Activated T-helper 2 cell treated with anti-CD3 and anti-CD28 coated beads, Interferon-gamma antibody, Interleukin-2, Interleukin-4, amounts not matched to agents 10 μg/mL and 5 μg/mL and 100 μg/mL, durations not matched to agents 14 hours and 24 hours and 36 hours (primary cell): Measurements from ENCODE around the gene B4GALT5. TPM values are rescaled to one million over a fixed set of nuclear protein-coding genes. Genes with fewer than 3 reads are reported as not detected.
"Not testable (repeated sequence)": the region's sequence is repeated elsewhere in the genome, so short reads cannot be mapped to it uniquely, and the experiment has no call there.

Source experiments
- DNase-seq: peaks from one replicate; pipeline ENCODE4 v3.0.0; 2021; ENCODE audit warnings: low spot score
- H3K27ac Mint-ChIP-seq: one replicate; pipeline ENCODE4 v1.8.0; 2021; ENCODE audit warnings: mixed read lengths
- H3K27me3 Mint-ChIP-seq: one replicate; pipeline ENCODE4 v1.8.0; 2021; ENCODE audit warnings: low read depth, mixed read lengths
- H3K36me3 Mint-ChIP-seq: one replicate; pipeline ENCODE4 v1.8.0; 2021; ENCODE audit warnings: low read depth, mixed read lengths
- H3K4me1 Mint-ChIP-seq: one replicate; pipeline ENCODE4 v1.8.0; 2021; ENCODE audit warnings: low read depth, mixed read lengths
- H3K4me3 Mint-ChIP-seq: one replicate; pipeline ENCODE4 v1.8.0; 2021; ENCODE audit warnings: low read depth, mild to moderate bottlenecking, moderate library complexity, mixed read lengths
- H3K9me3 Mint-ChIP-seq: one replicate; pipeline ENCODE4 v1.8.0; 2021; ENCODE audit warnings: mixed read lengths
- intact Hi-C: fragments of 100-400 bp; cut with micrococcal nuclease; formaldehyde crosslinking; loops from one replicate; pipeline ENCODE4 v1.15.1; 2023
- total RNA-seq: library from RNA; stranded (reverse); gene quantifications from 2 replicates; pipeline ENCODE4 v1.2.3, GENCODE V29; 2022

Gene B4GALT5
- total RNA-seq, 1 donor from 2014 or later: 39.4 TPM

DNA sequence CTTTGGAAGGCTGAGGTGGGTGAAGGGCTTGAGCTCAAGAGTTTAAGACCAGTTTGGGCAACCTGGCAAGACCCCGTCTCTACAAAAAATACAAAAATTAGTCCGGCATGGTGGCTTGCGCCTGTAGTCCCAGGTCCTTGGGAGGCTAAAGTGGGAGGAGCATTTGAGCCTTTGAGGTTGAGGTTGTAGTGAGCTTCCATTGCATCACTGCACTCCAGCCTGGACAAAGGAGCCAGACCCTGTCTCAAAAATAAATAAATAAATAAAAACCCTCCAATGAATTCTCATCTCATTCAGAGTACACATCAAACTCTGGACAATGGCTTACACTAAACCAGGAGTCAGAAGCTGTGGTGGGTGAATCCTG, 31.8 kb downstream of the B4GALT5 start:
- Mint-ChIP-seq H3K36me3 (peaks cover 28% of the 10 kb centered on the region), H3K27me3 (no peaks in the 10 kb centered on the region), H3K4me1 (peaks cover 50% of the 10 kb centered on the region), H3K9me3 (no peaks in the 10 kb centered on the region), H3K4me3 (no peak overlapping the region), H3K27ac (no peak overlapping the region)
- DNase-seq: no peak
- intact Hi-C loops: no loop called here

DNA sequence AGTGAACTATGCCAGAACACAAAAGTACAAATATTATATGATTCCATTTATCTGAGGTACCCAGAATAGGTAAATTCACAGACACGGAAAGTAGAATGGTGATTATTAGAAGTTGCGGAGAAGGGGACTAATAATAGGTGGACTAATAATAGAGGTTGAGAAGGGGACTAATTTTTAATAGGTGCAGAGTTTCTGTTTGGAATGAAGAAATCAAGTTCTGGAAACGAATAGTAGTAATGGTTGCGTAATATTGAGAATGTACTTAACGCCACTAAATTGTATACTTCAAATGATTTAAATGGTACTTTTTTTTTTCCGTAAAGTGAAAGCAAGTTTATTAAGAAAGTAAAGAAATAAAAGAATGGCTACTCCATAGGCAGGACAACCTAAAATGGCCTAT, 33.2 kb downstream of the B4GALT5 start:
- no peaks in the 10 kb centered on the region for H3K27me3 Mint-ChIP-seq
- no peak overlapping the region for H3K27ac Mint-ChIP-seq
- no peaks in the 10 kb centered on the region for H3K9me3 Mint-ChIP-seq
- no peak for DNase-seq
- intact Hi-C loops: no loop called here
- peaks cover 28% of the 10 kb centered on the region for H3K36me3 Mint-ChIP-seq
- H3K4me1 Mint-ChIP-seq: peaks cover 59% of the 10 kb centered on the region
- no peak overlapping the region for H3K4me3 Mint-ChIP-seq

DNA sequence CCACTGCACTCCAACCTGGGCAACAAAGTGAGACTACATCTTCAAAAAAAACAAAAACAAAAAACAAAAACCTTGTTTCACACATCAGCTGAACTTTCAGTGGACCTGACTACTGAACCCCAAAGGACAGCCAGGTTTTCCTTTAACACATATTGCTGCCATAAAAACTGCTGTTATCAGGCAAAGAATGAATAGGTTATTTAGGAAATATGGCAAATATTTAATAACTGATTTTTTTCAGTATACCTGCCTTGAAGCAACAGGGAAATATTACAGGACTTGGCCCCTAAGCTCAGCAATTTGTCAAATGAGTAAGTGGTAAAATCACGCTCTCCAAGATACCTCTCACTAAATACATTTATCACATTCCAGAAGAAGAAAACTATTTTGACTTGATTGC, 34.0 kb downstream of the B4GALT5 start:
- H3K27me3 Mint-ChIP-seq: no peaks in the 10 kb centered on the region
- DNase-seq: no peak
- H3K9me3 Mint-ChIP-seq: no peaks in the 10 kb centered on the region
- peaks cover 61% of the 10 kb centered on the region for H3K4me1 Mint-ChIP-seq
- H3K4me3 Mint-ChIP-seq: peak overlapping the region; percentile 51
- H3K27ac Mint-ChIP-seq: peak overlapping the region; percentile 70
- intact Hi-C loops: loop anchor here (2.0 to 5.0 kb wide), 3 partner anchors 19 to 133 kb away; partner anchors contain the start of genes B4GALT5 and SLC9A8
- peaks cover 31% of the 10 kb centered on the region for H3K36me3 Mint-ChIP-seq

DNA sequence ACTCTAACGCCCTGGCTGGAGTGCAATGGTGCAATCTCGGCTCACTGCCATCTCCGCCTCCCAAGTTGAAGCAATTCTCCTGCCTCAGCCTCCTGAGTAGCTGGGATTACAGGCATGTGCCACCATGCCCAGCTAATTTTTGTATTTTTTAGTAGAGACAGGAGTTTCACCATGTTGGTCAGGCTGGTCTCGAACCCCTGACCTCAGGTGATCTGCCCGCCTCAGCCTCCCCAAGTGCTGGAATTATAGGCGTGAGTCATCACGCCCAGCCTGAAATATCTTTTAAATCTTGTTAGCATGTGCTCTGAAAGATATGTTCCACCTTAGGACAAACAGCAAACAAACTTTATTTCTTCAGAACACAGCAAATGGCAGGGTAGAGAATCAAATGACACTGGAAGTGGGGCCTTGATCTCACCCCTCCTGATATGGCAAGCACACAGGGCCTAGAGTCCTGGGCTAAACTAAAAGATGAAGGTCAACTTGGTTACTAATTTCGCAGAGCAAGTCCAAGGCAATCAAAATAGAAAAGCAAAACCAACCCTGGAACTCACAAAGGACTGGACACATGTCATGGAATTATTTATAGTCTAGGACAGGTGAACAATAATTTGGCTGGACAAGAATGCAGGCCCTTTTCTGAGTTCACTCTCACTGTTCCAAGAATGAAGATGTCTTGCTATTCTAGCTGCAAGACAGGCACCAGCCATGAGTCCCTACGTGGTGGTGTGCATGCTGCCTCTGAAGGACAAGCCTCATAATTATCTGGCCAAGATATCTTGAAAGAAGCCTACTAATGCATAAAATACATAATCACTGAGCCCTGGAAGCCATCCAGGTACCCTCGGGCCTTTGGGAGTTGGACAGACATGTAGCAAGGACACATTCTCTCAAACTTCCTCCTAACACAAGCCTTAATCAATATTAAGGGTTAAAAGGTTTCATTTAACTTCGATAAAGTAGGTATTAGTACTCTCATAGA, 35.6 kb downstream of the B4GALT5 start:
- DNase-seq: no peak
- Mint-ChIP-seq H3K9me3 (no peaks in the 10 kb centered on the region), H3K27me3 (no peaks in the 10 kb centered on the region), H3K4me1 (peaks cover 65% of the 10 kb centered on the region), H3K36me3 (peaks cover 37% of the 10 kb centered on the region), H3K4me3 (peak overlapping the region; percentile 4), H3K27ac (peak overlapping the region; percentile 85)
- intact Hi-C loops: loop anchor here (2.0 to 5.0 kb wide), 4 partner anchors 21 to 143 kb away; partner anchors contain the start of genes B4GALT5 and SLC9A8

DNA sequence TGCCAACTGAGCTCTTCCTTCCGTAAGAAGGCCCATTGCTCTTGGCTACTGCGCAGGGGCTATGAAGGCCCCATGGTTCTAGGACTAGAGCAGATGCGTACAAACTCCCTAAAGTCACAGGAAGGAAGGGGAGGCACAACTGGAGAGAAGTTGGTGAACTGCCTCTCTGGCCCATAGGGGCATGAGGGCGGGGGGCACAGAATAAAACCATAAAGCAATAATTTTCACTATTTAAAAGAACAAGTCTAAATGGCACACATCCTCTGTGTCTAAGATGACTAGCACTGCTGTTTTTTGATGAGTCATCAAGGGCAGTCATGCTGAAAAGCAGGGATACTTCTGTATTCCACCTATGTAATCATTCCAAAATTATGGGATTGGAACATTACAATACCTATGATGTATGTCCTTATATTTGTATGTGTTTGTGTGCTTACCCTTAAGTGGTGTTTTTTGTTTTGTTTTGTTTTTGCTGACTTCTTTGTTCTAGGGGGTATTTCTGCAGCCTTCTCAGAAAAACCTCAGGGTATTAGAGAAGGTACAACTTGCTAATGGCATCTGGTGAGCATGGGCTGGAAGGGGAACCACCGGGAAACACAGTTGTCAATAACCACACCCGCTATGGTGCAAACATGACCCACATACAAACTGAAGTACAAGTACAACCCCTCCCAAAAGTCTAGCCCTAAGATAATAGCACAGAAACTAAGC, 36.9 kb downstream of the B4GALT5 start:
- peak overlapping the region; percentile 35 for H3K4me3 Mint-ChIP-seq
- H3K27me3 Mint-ChIP-seq: no peaks in the 10 kb centered on the region
- peak; percentile 41 for DNase-seq
- H3K36me3 Mint-ChIP-seq: peaks cover 34% of the 10 kb centered on the region
- intact Hi-C loops: loop anchor here (2.0 to 5.0 kb wide), 3 partner anchors 36 to 142 kb away; partner anchors contain the start of genes B4GALT5 and SLC9A8
- peaks cover 70% of the 10 kb centered on the region for H3K4me1 Mint-ChIP-seq
- H3K27ac Mint-ChIP-seq: peak overlapping the region; percentile 73
- H3K9me3 Mint-ChIP-seq: no peaks in the 10 kb centered on the region

DNA sequence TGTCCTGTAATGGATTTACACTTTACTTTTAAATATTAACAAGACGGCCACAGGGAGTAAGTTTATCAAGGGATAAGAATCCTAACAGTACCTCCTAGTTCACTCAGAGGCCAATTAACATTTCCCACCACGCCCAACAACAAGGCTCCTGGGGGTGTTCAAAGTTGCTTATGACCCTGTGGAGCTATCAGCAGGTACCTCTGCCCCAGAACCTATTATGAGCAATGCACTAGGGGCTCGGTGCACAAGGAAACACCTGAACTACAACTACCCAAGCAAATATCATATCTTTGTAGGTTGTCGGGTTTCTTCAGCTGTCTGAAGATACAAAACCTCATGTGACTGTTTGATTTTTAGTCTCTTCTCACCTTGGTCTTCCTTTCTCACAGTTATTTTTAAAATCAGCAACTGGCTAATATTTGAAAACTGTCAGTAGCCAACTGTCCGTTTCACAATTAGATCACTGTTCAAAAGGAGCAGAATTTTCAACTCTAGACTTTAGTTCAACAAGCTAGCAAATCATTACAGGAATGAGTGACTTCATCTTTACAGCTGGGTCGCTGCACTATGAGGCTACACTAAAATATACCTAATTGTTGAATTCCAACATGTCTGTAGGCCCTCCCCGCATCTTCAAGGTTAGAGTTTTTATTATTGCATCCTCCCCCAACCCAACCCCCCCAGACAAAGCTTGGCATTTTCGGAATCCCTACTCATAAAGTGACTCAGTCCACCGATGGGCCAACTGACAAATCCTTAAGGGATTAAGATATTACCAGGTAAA, 38.1 kb downstream of the B4GALT5 start:
- intact Hi-C loops: loop anchor here (2.0 to 5.0 kb wide), 3 partner anchors 37 to 141 kb away; partner anchors contain the start of genes B4GALT5 and SLC9A8
- Mint-ChIP-seq H3K27ac (peak overlapping the region; percentile 14), H3K9me3 (no peaks in the 10 kb centered on the region), H3K4me1 (peaks cover 78% of the 10 kb centered on the region), H3K4me3 (no peak overlapping the region), H3K36me3 (peaks cover 27% of the 10 kb centered on the region), H3K27me3 (no peaks in the 10 kb centered on the region)
- DNase-seq: no peak

DNA sequence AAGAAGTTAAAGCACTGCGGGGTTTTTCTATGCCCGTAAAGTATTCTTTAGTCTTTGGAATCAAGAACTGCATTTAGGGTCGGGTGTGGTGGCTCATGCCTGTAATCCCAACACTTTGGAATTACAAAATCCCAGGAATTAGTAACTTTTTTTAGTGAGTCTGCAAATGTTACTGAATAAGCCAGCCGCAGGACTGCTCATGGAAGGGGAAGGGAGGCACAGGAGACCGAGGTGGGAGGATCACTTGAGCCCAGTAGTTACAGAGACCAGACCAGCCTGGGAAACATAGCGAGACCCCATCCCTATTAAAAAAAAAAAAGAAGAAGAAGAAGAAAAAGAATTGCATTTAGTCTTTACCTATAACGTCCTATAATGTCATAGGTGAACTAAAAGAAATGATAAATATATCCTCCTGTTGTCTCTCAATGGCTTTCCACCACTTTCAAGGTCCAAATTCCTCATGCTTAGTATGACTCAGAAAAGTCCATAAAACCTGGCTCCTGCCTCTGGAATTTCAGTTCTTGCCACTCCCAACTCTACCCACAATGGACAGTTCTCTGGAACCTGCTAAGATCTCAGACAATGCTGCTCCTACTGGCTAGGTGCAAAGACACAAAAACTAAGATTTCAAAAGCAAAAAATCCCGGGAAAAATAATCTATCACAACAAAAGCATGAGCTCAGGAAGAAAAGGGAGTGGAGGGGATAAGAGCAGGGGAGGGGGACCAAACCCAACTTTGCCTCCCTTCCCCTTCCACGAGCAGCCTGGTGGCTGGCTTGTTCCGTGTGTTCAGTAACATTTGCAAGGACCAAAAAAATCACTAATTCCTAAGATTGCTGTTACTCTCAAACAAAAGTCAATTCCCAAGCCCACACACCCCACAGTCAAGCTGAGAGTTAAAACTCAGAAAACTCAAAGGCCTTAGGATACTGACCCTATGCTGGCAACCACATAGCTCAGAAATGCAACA, 39.0 kb downstream of the B4GALT5 start:
- H3K36me3 Mint-ChIP-seq: peaks cover 23% of the 10 kb centered on the region
- no peak overlapping the region for H3K4me3 Mint-ChIP-seq
- intact Hi-C loops: loop anchor here (5.0 kb wide), 2 partner anchors 38 to 138 kb away; partner anchors contain the start of genes B4GALT5 and SLC9A8
- H3K27me3 Mint-ChIP-seq: no peaks in the 10 kb centered on the region
- DNase-seq: no peak
- H3K4me1 Mint-ChIP-seq: peaks cover 82% of the 10 kb centered on the region
- no peaks in the 10 kb centered on the region for H3K9me3 Mint-ChIP-seq
- no peak overlapping the region for H3K27ac Mint-ChIP-seq

GRCh38 chr20:49672096-49672664, 41.5 kb downstream of the B4GALT5 start:
- Mint-ChIP-seq H3K36me3 (peaks cover 28% of the 10 kb centered on the region), H3K27me3 (no peaks in the 10 kb centered on the region), H3K27ac (peak overlapping the region; percentile 24), H3K9me3 (no peaks in the 10 kb centered on the region), H3K4me3 (no peak overlapping the region), H3K4me1 (peaks cover 75% of the 10 kb centered on the region)
- no peak for DNase-seq
- intact Hi-C loops: no loop called here

DNA sequence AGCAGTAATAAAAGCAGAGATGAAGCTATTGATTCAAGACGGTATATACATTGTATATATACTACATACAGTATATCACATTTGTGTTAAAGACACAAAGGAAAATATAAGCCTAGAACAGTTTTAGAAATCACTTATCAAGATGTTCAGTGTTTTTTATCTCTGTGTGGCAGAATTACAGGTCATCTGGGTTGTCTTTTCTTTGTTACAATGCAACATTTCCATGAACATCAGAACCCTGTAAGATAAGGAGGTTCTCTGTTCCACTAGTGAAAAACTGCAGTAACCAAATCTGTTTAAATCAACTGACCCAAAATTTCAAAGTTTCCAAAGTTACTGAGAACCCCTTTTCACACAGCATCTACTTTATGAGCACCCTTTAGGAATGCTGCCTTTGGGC, 42.2 kb downstream of the B4GALT5 start:
- DNase-seq: no peak
- Mint-ChIP-seq H3K27me3 (no peaks in the 10 kb centered on the region), H3K36me3 (peaks cover 25% of the 10 kb centered on the region), H3K4me3 (no peak overlapping the region), H3K4me1 (peaks cover 70% of the 10 kb centered on the region), H3K9me3 (no peaks in the 10 kb centered on the region), H3K27ac (no peak overlapping the region)
- intact Hi-C loops: no loop called here

- DNase-seq: peak; percentile 22
- Mint-ChIP-seq H3K4me1 (peaks cover 62% of the 10 kb centered on the region), H3K9me3 (no peaks in the 10 kb centered on the region), H3K27ac (peak overlapping the region; percentile 23), H3K4me3 (peak overlapping the region; percentile 37), H3K27me3 (no peaks in the 10 kb centered on the region), H3K36me3 (peaks cover 24% of the 10 kb centered on the region)
- intact Hi-C loops: loop anchor here (1.0 kb wide), 2 partner anchors 30 to 49 kb away; no protein-coding TSS in a partner anchor
Observed at GRCh38 chr20:49669601-49670189, 44.0 kb downstream of the B4GALT5 start.

- DNase-seq, H3K9me3 Mint-ChIP-seq, H3K27me3 Mint-ChIP-seq: not testable (repeated sequence)
- peaks cover 68% of the 10 kb centered on the region for H3K4me1 Mint-ChIP-seq
- H3K27ac Mint-ChIP-seq: peak overlapping the region; percentile 55
- peaks cover 20% of the 10 kb centered on the region for H3K36me3 Mint-ChIP-seq
- intact Hi-C loops: loop anchor here (1.0 kb wide), 2 partner anchors 30 to 49 kb away; no protein-coding TSS in a partner anchor
- H3K4me3 Mint-ChIP-seq: peak overlapping the region; percentile 37
Observed at GRCh38 chr20:49668878-49669195, 44.8 kb downstream of the B4GALT5 start.
